PC-3 (cell line): Measurements from ENCODE around the gene BAZ2A. TPM values are rescaled to one million over a fixed set of nuclear protein-coding genes. Genes with fewer than 3 reads are reported as not detected.

Source experiments
- ATAC-seq: fragments of 200-7000 bp; cut with Tn5 transposase; 2 replicates; pipeline ENCODE4 v1.9.1; 2020; ENCODE audit warnings: mild to moderate bottlenecking, moderate library complexity
- BruUV-seq: library from RNA; stranded (reverse); fragments of 400-500 nt; replicated peaks from 2 replicates; lab custom pipeline; 2021; lab: Mats Ljungman, UMichigan
- CTCF ChIA-PET: fragments of 300-600 bp; sonication (Branson Sonifier 250); formaldehyde crosslinking; loops from one replicate; lab custom pipeline; 2022; ENCODE audit warnings: antibody characterized with exemption; lab: Charles Lee
- POLR2A ChIA-PET: fragments of 300-600 bp; sonication (Branson Sonifier 250); formaldehyde crosslinking; loops from one replicate; lab custom pipeline; 2022; ENCODE audit warnings: antibody characterized with exemption; ENCODE audit not compliant: unreplicated experiment; lab: Charles Lee
- DNase-seq: peaks from one replicate; pipeline ENCODE4 v3.0.0-alpha.2; 2015
- H2AFZ ChIP-seq: fragments of 300-600 bp; sonication (generic); 2 replicates; pipeline ENCODE4 v1.6.0; 2016; ENCODE audit warnings: antibody characterized with exemption, low read length
- H3F3A ChIP-seq: fragments of 300-600 bp; sonication (generic); one replicate; pipeline ENCODE4 v1.6.0; 2017; ENCODE audit warnings: antibody characterized with exemption, low read length, control low read depth, mild to moderate bottlenecking; ENCODE audit not compliant: unreplicated experiment
- H3K27ac ChIP-seq: fragments of 300-600 bp; sonication (generic); 2 replicates; pipeline ENCODE4 v1.5.1; 2016; ENCODE audit warnings: mild to moderate bottlenecking, low read length
- H3K27me3 ChIP-seq: fragments of 300-600 bp; sonication (generic); 2 replicates; pipeline ENCODE4 v1.6.1; 2016; ENCODE audit warnings: low read length, mixed read lengths
- H3K36me3 ChIP-seq: fragments of 300-600 bp; sonication (generic); 2 replicates; pipeline ENCODE4 v1.6.1; 2016; ENCODE audit warnings: low read depth, mixed run types, low read length, mixed read lengths
- H3K4me1 ChIP-seq: fragments of 300-600 bp; sonication (generic); 2 replicates; pipeline ENCODE4 v1.5.1; 2016; ENCODE audit warnings: low read length; ENCODE audit not compliant: insufficient read depth
- H3K4me2 ChIP-seq: fragments of 300-600 bp; sonication (generic); 2 replicates; pipeline ENCODE4 v1.6.0; 2016; ENCODE audit warnings: low read length
- H3K4me3 ChIP-seq: fragments of 300-600 bp; sonication (generic); 2 replicates; pipeline ENCODE4 v1.5.1; 2016; ENCODE audit warnings: mild to moderate bottlenecking, low read length, mixed read lengths
- H3K79me2 ChIP-seq: fragments of 300-600 bp; sonication (generic); 2 replicates; pipeline ENCODE4 v1.6.1; 2017; ENCODE audit warnings: low read length, mixed read lengths
- H3K9ac ChIP-seq: fragments of 300-600 bp; sonication (generic); 2 replicates; pipeline ENCODE4 v1.6.0; 2016; ENCODE audit warnings: mild to moderate bottlenecking, low read length
- H3K9me2 ChIP-seq: fragments of 300-600 bp; sonication (generic); replicated peaks from 2 replicates; pipeline ENCODE4 v1.6.1; 2016; ENCODE audit warnings: mixed run types, low read length, mixed read lengths
- H3K9me3 ChIP-seq: fragments of 300-600 bp; sonication (generic); 2 replicates; pipeline ENCODE4 v1.6.1; 2016; ENCODE audit warnings: low read length, mixed read lengths
- H4K20me1 ChIP-seq: fragments of 300-600 bp; sonication (generic); 2 replicates; pipeline ENCODE4 v1.6.1; 2016; ENCODE audit warnings: low read length, mixed read lengths
- CTCF ChIP-seq: fragments of 300-600 bp; sonication (generic); conservative IDR thresholded peaks from 2 replicates; pipeline ENCODE4 v1.5.1; 2017; ENCODE audit warnings: antibody characterized with exemption, low read depth, mild to moderate bottlenecking, low read length
- EZH2 ChIP-seq: fragments of 300-600 bp; sonication (generic); IDR thresholded peaks from one replicate; pipeline ENCODE4 v1.6.1; 2017; ENCODE audit warnings: antibody characterized with exemption, mild to moderate bottlenecking, low read length; ENCODE audit not compliant: unreplicated experiment
- EZH2phosphoT487 ChIP-seq: fragments of 300-600 bp; sonication (generic); IDR thresholded peaks from 2 replicates; pipeline ENCODE4 v1.6.1; 2018; ENCODE audit warnings: mild to moderate bottlenecking, antibody characterized with exemption, low read length, borderline replicate concordance
- intact Hi-C: fragments of 100-400 bp; cut with micrococcal nuclease; formaldehyde crosslinking; loops from 2 replicates; pipeline ENCODE4 v1.9.0; 2023
- total RNA-seq: library from RNA; depleted of rRNA; stranded (reverse); fragments of >200 nt; gene quantifications from 2 replicates; pipeline ENCODE4 v1.2.3, GENCODE V29; 2014

The BAZ2A gene
- total RNA-seq, 1 experiment from 2014 or later: 33.8 TPM

DNA sequence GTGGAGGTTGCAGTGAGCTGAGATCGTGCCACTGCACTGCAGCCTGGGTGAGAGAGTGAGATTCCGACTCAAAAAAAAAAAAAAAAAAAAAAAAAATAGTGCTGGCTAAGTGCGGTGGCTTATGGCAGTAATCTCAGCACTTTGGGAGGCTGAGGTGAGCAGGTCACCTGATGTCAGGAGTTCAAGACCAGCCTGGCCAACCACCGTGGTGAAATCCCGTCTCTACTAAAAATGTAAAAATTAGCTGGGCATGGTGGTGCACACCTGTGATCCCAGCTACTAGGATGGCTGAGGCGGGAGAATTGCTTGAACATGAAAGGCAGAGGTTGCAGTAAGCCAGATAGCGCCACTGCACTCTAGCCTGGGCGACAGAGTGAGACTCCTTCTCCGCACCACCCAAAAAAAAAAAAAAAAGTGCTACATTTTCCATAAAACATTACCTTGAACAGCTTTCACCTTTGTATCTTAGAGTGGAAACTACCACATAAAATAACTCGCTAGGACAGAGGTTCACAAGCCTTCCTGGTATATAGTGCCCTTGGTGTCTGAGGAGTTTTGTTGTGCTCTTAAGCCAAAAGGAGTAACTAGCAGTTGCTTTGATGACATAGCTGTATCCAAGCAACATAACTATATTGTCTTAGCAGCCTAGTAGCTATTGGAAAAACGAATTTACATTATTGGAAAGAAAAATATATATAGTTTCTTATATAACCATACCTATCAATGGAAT is 46.9 kb upstream of the BAZ2A start:
- intact Hi-C loops: no loop called here
- Histone ChIP-seq H3K27ac (no peak overlapping the region), H3K4me1 (peaks cover under 1% of the 10 kb centered on the region; the same call in 1 of the 2 replicates), H4K20me1 (peaks cover 72% of the 10 kb centered on the region), H3K36me3 (peaks cover 49% of the 10 kb centered on the region), H3K79me2 (peaks cover 99% of the 10 kb centered on the region), H3F3A (peaks cover 14% of the 10 kb centered on the region), H3K27me3 (no peaks in the 10 kb centered on the region), H2AFZ (no peak overlapping the region), H3K9ac (no peak overlapping the region), H3K9me2 (no peaks in the 10 kb centered on the region), H3K4me2 (no peak overlapping the region), H3K4me3 (no peak overlapping the region), H3K9me3 (no peaks in the 10 kb centered on the region)
- POLR2A ChIA-PET: no interaction called here
- CTCF ChIA-PET: no interaction called here
- ATAC-seq (no peak), DNase-seq (no peak)
- TF ChIP-seq EZH2phosphoT487 (no peak), CTCF (no peak), EZH2 (no peak)
- BruUV-seq: no TSS peak

- H3K9ac ChIP-seq: no peak overlapping the region
- H3F3A ChIP-seq: peaks cover 4% of the 10 kb centered on the region
- H3K36me3 ChIP-seq: peaks cover 63% of the 10 kb centered on the region
- no peaks in the 10 kb centered on the region for H3K9me3 ChIP-seq
- H3K79me2 ChIP-seq: peaks cover 95% of the 10 kb centered on the region
- no peak for DNase-seq
- no peak for ATAC-seq
- no peak overlapping the region for H3K4me2 ChIP-seq
- TF ChIP-seq EZH2phosphoT487 (no peak), EZH2 (no peak), CTCF (no peak)
- H3K4me1 ChIP-seq: peaks cover 15% of the 10 kb centered on the region
- H4K20me1 ChIP-seq: peaks cover 47% of the 10 kb centered on the region
- no peaks in the 10 kb centered on the region for H3K27me3 ChIP-seq
- no peak overlapping the region for H3K27ac ChIP-seq
- no peaks in the 10 kb centered on the region for H3K9me2 ChIP-seq
- intact Hi-C loops: no loop called here
- POLR2A ChIA-PET: no interaction called here
- no peak overlapping the region for H2AFZ ChIP-seq
- H3K4me3 ChIP-seq: no peak overlapping the region
- BruUV-seq: no TSS peak
- CTCF ChIA-PET: interaction anchor here (0.6 kb wide), 1 partner anchor 13 kb away, joined by 3 read pairs; no protein-coding TSS in a partner anchor
Observed at GRCh38 chr12:56671608-56672007, 41.5 kb upstream of the BAZ2A start.

DNA sequence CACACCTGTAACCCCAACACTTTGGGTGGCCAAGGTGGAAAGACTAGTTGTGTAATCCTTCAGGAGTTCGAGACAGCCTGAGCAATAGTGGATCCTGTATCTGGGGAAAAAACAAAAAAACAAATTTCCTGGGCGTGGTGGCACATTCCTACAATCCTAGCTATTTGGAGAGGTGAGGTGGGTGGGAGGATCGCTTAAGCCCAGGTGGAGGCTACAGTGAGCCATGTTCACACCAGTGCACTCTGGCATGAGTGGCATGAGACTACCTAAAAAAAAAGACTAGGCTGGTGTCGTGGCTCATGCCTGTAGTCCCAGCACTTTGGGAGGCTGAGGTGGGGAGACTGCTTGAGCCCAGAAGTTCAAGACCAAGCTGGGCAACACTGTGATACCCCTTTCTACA is 40.7 kb upstream of the BAZ2A start:
- DNase-seq (no peak), ATAC-seq (peak; percentile 35; the same call in 1 of the 2 replicates)
- Histone ChIP-seq H3K9ac (no peak overlapping the region), H3F3A (peaks cover 4% of the 10 kb centered on the region), H2AFZ (no peak overlapping the region), H3K27ac (no peak overlapping the region), H3K9me3 (no peaks in the 10 kb centered on the region), H3K79me2 (peaks cover 92% of the 10 kb centered on the region), H4K20me1 (peaks cover 46% of the 10 kb centered on the region), H3K4me3 (no peak overlapping the region), H3K4me1 (peaks cover 15% of the 10 kb centered on the region), H3K4me2 (no peak overlapping the region), H3K9me2 (no peaks in the 10 kb centered on the region), H3K27me3 (no peaks in the 10 kb centered on the region), H3K36me3 (peaks cover 68% of the 10 kb centered on the region)
- intact Hi-C loops: no loop called here
- CTCF ChIA-PET: no interaction called here
- TF ChIP-seq EZH2phosphoT487: no peak
- TF ChIP-seq CTCF: no peak
- no peak for TF ChIP-seq EZH2
- POLR2A ChIA-PET: no interaction called here
- no TSS peak for BruUV-seq
